Endodermal cell (in vitro differentiated cells): ENCODE results near the gene KYNU. TPM values are rescaled to one million over a fixed set of nuclear protein-coding genes. Genes with fewer than 3 reads are reported as not detected.

Experiments used
- DNase-seq: peaks from one replicate; pipeline ENCODE4 v3.0.0-alpha.2; 2017
- H3K27ac ChIP-seq: 2 replicates; pipeline ENCODE4 v1.5.1; 2013; ENCODE audit warnings: mild to moderate bottlenecking, low read depth, low read length, moderate library complexity
- H3K27me3 ChIP-seq: 2 replicates; pipeline ENCODE4 v1.6.1; 2013; ENCODE audit warnings: mild to moderate bottlenecking, low read length, moderate library complexity; ENCODE audit not compliant: insufficient read depth, control insufficient read depth, poor library complexity, severe bottlenecking
- H3K36me3 ChIP-seq: 2 replicates; pipeline ENCODE4 v1.7.0; 2013; ENCODE audit warnings: mild to moderate bottlenecking, low read length, moderate library complexity; ENCODE audit not compliant: control insufficient read depth, insufficient read depth
- H3K4me1 ChIP-seq: one replicate; pipeline ENCODE4 v1.7.0; 2013; ENCODE audit warnings: low read length; ENCODE audit not compliant: control insufficient read depth, insufficient read depth
- H3K4me3 ChIP-seq: 2 replicates; pipeline ENCODE4 v1.5.1; 2013; ENCODE audit warnings: mild to moderate bottlenecking, low read length, moderate library complexity
- H3K9ac ChIP-seq: 2 replicates; pipeline ENCODE4 v1.6.1; 2013; ENCODE audit warnings: mild to moderate bottlenecking, low read length, moderate library complexity; ENCODE audit not compliant: poor library complexity, severe bottlenecking; ENCODE audit errors: extremely low read depth
- H3K9me3 ChIP-seq: 2 replicates; pipeline ENCODE4 v1.6.1; 2013; ENCODE audit warnings: mild to moderate bottlenecking, low read length, moderate library complexity; ENCODE audit not compliant: control insufficient read depth
- H3K27ac Mint-ChIP-seq: 2 replicates; pipeline ENCODE4 v1.8.0; 2020; ENCODE audit warnings: mixed read lengths
- H3K27me3 Mint-ChIP-seq: 2 replicates; pipeline ENCODE4 v1.8.0; 2021; ENCODE audit warnings: mild to moderate bottlenecking, mixed read lengths; ENCODE audit not compliant: insufficient read depth
- H3K36me3 Mint-ChIP-seq: 2 replicates; pipeline ENCODE4 v1.8.0; 2020; ENCODE audit warnings: low read depth, mixed read lengths
- H3K4me1 Mint-ChIP-seq: 2 replicates; pipeline ENCODE4 v1.8.0; 2020; ENCODE audit warnings: mixed read lengths
- H3K4me3 Mint-ChIP-seq: 2 replicates; pipeline ENCODE4 v1.8.0; 2020; ENCODE audit warnings: mild to moderate bottlenecking, moderate library complexity, mixed read lengths
- H3K9me3 Mint-ChIP-seq: 2 replicates; pipeline ENCODE4 v1.8.0; 2020; ENCODE audit warnings: mild to moderate bottlenecking, mixed read lengths
- WGBS, 2 experiments: methylation state at CpG; one replicate each; pipeline versions ENCODE4 v1.1.5 to v1.1.7; 2013; ENCODE audit warnings: missing lambda C conversion rate in 2 of 2, mixed read lengths in 1 of 2; ENCODE audit not compliant: insufficient coverage in 1 of 2, insufficient read length in 1 of 2; 5-methylcytosine and 5-hydroxymethylcytosine counted together
- total RNA-seq, 2 donors: library from RNA; stranded (reverse); fragmentation: NEBNext Ultra II Directional in 1 of 2; extraction: Animal tissue kit (Norgen Biotek cat#: 25700) in 1 of 2; gene quantifications; 2 replicates in 1 of 2; 3 replicates in 1 of 2; pipeline ENCODE4 v1.2.1, GENCODE V29; 2021
- TF ChIP-seq, protein P1 (sequence below): fragments of 200-600 bp; sonication (generic); conservative IDR thresholded peaks from 2 replicates; pipeline ENCODE4 v1.5.0; 2021; ENCODE audit warnings: antibody characterized with exemption, mild to moderate bottlenecking

Gene KYNU
- total RNA-seq, 2 donors from 2014 or later = 1.2 to 4.2 TPM

DNA sequence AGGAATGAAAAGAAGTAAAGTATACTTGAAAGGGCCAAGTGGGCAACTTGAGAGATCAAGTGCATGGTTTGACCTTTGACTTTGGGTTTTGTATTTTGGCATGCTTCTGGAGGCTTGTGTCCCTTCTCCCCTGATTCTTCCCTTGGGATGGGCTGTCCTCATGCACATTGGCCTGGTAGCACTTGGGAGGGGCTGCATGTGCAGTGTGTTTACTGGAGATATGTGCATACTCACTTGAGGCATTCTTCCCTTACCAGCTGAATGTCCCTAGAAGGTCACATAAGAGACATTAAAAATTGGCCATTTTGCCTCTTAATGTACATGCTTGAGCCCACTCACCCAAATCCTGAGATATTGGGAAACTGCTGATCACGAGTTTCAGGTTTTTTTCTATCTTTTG lies 65.2 kb downstream of the KYNU start:
- Histone ChIP-seq H3K9ac (no peak overlapping the region), H3K4me1 (no peaks in the 10 kb centered on the region), H3K27me3 (no peaks in the 10 kb centered on the region), H3K9me3 (no peaks in the 10 kb centered on the region), H3K4me3 (no peak overlapping the region), H3K27ac (no peak overlapping the region), H3K36me3 (no peaks in the 10 kb centered on the region)
- Mint-ChIP-seq H3K9me3 (peaks cover under 1% of the 10 kb centered on the region), H3K4me1 (peaks cover 6% of the 10 kb centered on the region), H3K4me3 (no peak overlapping the region), H3K27me3 (no peaks in the 10 kb centered on the region), H3K36me3 (no peaks in the 10 kb centered on the region), H3K27ac (no peak overlapping the region)
- 96 to 100% methylated on average over 1 of the region's 1 CpG for WGBS, 2 experiments
- DNase-seq = no peak
- TF ChIP-seq, protein P1, sequence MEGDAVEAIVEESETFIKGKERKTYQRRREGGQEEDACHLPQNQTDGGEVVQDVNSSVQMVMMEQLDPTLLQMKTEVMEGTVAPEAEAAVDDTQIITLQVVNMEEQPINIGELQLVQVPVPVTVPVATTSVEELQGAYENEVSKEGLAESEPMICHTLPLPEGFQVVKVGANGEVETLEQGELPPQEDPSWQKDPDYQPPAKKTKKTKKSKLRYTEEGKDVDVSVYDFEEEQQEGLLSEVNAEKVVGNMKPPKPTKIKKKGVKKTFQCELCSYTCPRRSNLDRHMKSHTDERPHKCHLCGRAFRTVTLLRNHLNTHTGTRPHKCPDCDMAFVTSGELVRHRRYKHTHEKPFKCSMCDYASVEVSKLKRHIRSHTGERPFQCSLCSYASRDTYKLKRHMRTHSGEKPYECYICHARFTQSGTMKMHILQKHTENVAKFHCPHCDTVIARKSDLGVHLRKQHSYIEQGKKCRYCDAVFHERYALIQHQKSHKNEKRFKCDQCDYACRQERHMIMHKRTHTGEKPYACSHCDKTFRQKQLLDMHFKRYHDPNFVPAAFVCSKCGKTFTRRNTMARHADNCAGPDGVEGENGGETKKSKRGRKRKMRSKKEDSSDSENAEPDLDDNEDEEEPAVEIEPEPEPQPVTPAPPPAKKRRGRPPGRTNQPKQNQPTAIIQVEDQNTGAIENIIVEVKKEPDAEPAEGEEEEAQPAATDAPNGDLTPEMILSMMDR = no peak

DNA sequence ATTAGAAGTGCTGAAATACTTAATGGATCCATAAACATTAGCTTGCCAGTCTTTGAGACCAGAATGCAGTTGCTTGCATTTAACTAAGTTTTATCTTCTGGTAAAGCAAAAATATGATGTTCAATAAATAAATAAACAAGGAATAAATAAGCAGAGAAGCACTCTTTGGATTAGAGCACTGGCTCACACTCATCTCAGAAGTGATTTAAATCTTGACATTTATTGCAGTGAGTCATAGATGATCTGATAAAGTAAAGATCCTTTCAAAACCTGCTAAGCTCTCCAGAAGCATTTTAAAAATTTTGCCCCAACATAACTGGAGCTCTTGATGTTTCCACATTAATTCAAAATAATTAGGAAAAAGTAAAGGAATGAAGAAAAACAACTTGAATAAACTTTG lies 66.8 kb downstream of the KYNU start:
- TF ChIP-seq, protein P1 = no peak
- Histone ChIP-seq H3K27me3 (no peaks in the 10 kb centered on the region), H3K36me3 (no peaks in the 10 kb centered on the region), H3K9ac (no peak overlapping the region), H3K4me3 (no peak overlapping the region), H3K9me3 (peaks cover 11% of the 10 kb centered on the region), H3K4me1 (no peaks in the 10 kb centered on the region), H3K27ac (no peak overlapping the region)
- H3K9me3 Mint-ChIP-seq = peaks cover 16% of the 10 kb centered on the region
- H3K4me1 Mint-ChIP-seq = peaks cover 6% of the 10 kb centered on the region
- DNase-seq = no peak
- no peaks in the 10 kb centered on the region for H3K27me3 Mint-ChIP-seq
- no peak overlapping the region for H3K4me3 Mint-ChIP-seq
- H3K36me3 Mint-ChIP-seq = peaks cover 6% of the 10 kb centered on the region
- H3K27ac Mint-ChIP-seq = no peak overlapping the region

DNA sequence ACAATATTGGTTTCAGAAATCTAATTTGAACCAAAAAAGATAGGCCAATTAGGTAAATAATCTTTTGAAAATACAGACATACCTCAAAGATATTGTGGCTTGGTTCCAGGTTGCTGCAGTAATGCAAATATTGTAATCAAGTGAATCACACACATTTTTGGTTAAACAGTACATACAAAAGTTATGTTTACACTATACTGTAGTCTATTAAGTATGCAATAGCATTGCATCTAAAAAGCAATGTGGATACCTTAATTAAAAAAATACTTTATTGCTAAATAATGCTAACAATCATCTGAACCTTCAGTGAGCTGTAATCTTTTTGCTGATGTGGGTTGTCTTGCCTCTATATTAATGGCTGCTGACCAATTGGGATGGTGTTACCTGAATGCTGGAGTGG lies 67.3 kb downstream of the KYNU start:
- Mint-ChIP-seq H3K4me3 (no peak overlapping the region), H3K27ac (no peak overlapping the region), H3K27me3 (no peaks in the 10 kb centered on the region), H3K4me1 (peaks cover 6% of the 10 kb centered on the region), H3K9me3 (peaks cover 21% of the 10 kb centered on the region), H3K36me3 (peaks cover 10% of the 10 kb centered on the region)
- H3K9me3 ChIP-seq = peaks cover 15% of the 10 kb centered on the region
- H3K27me3 ChIP-seq = no peaks in the 10 kb centered on the region
- no peak overlapping the region for H3K4me3 ChIP-seq
- TF ChIP-seq, protein P1 = no peak
- H3K27ac ChIP-seq = no peak overlapping the region
- no peaks in the 10 kb centered on the region for H3K4me1 ChIP-seq
- DNase-seq = no peak
- H3K9ac ChIP-seq = no peak overlapping the region
- H3K36me3 ChIP-seq = no peaks in the 10 kb centered on the region
